Activated T-cell treated with anti-CD3 and anti-CD28 coated beads for 48 hours (primary cell): ENCODE data around the gene NPAS1.
A peak's percentile ranks its signal among the peaks of the same experiment; 100 is the strongest.

ENCODE experiments used
- DNase-seq: peaks from one replicate; pipeline ENCODE4 v3.0.0-alpha.2; 2020; ENCODE audit warnings: low read depth

NPAS1 gene

GRCh38 chr19:47020132-47020805 is 632 bp downstream of the NPAS1 start:
- no peak for DNase-seq

- DNase-seq: no peak
Observed at GRCh38 chr19:47020992-47021496, 1.4 kb downstream of the NPAS1 start.

GRCh38 chr19:47021536-47022139 is 2.0 kb downstream of the NPAS1 start:
- DNase-seq: no peak

GRCh38 chr19:47022140-47022536 is 2.5 kb downstream of the NPAS1 start:
- DNase-seq: no peak

- no peak for DNase-seq
Observed at GRCh38 chr19:47022541-47023447, 3.2 kb downstream of the NPAS1 start.

GRCh38 chr19:47023448-47023794 is 3.8 kb downstream of the NPAS1 start:
- no peak for DNase-seq

- no peak for DNase-seq
Observed at GRCh38 chr19:47024502-47024901, 4.9 kb downstream of the NPAS1 start.

- DNase-seq: no peak
Observed at GRCh38 chr19:47026156-47026555, 6.5 kb downstream of the NPAS1 start.

- DNase-seq: no peak
Observed at GRCh38 chr19:47026889-47027288, 7.3 kb downstream of the NPAS1 start.

- DNase-seq: no peak
Observed at GRCh38 chr19:47027586-47028088, 8.0 kb downstream of the NPAS1 start.

- DNase-seq: no peak
Observed at GRCh38 chr19:47028195-47028601, 8.6 kb downstream of the NPAS1 start.

GRCh38 chr19:47032171-47032811 is 12.7 kb downstream of the NPAS1 start:
- DNase-seq: peak; percentile 41

GRCh38 chr19:47035127-47036096 is 15.8 kb downstream of the NPAS1 start:
- DNase-seq: peak; percentile 95

GRCh38 chr19:47036097-47036651 is 16.5 kb downstream of the NPAS1 start:
- no peak for DNase-seq

- no peak for DNase-seq
Observed at GRCh38 chr19:47037766-47038165, 18.1 kb downstream of the NPAS1 start.

GRCh38 chr19:47039239-47039874 is 19.7 kb downstream of the NPAS1 start:
- DNase-seq: no peak

- DNase-seq: no peak
Observed at GRCh38 chr19:47040869-47041268, 21.2 kb downstream of the NPAS1 start.

- no peak for DNase-seq
Observed at GRCh38 chr19:47044946-47045866, 25.6 kb downstream of the NPAS1 start.

GRCh38 chr19:47045867-47046470 is 26.3 kb downstream of the NPAS1 start:
- DNase-seq: no peak
